GM12878 (cell line): ENCODE measurements around the gene UNC5CL. TPM values are rescaled to one million over a fixed set of nuclear protein-coding genes. Genes with fewer than 3 reads are reported as not detected.

ENCODE experiments used
- ATAC-seq: fragments of 200-7000 bp; cut with Tn5 transposase; 3 replicates; pipeline ENCODE4 v1.9.1; 2020; ENCODE audit warnings: mild to moderate bottlenecking, moderate library complexity
- BruUV-seq: library from RNA; stranded (reverse); fragments of 400-500 nt; replicated peaks from 2 replicates; lab custom pipeline; 2021; lab: Mats Ljungman, UMichigan
- CTCF ChIA-PET: fragments of 300-600 bp; sonication (Branson Sonifier 250); formaldehyde crosslinking; extraction: SDS; loops from one replicate; lab custom pipeline; 2021; ENCODE audit warnings: inconsistent platforms; lab: Yijun Ruan, JAX
- POLR2A ChIA-PET: fragments of 350-600 bp; formaldehyde crosslinking; extraction: SDS; loops from one replicate; lab custom pipeline; 2021; ENCODE audit warnings: inconsistent platforms; lab: Charles Lee
- RAD21 ChIA-PET: fragments of 300-600 bp; sonication (Branson Sonifier 250); formaldehyde crosslinking; loops from one replicate; lab custom pipeline; 2023; ENCODE audit warnings: antibody characterized with exemption; ENCODE audit not compliant: unreplicated experiment; lab: Charles Lee
- SMC1A ChIA-PET: fragments of 300-600 bp; sonication (Branson Sonifier 250); formaldehyde crosslinking; loops from one replicate; lab custom pipeline; 2023; ENCODE audit not compliant: unreplicated experiment, uncharacterized antibody; lab: Charles Lee
- DNase-seq: peaks from one replicate; pipeline ENCODE4 v3.0.0-alpha.2; 2011; ENCODE audit warnings: low read depth, low spot score
- FAIRE-seq: peaks from 3 replicates; lab custom pipeline; 2011; peaks lifted over from hg19 to GRCh38; lab: Jason Lieb, UNC
- H2AFZ ChIP-seq: 2 replicates; pipeline ENCODE4 v1.6.0; 2011; ENCODE audit warnings: low read depth, low read length, control low read depth; ENCODE audit not compliant: control insufficient read depth
- H3K27ac ChIP-seq: 2 replicates; pipeline ENCODE4 v1.5.1; 2011; ENCODE audit warnings: control low read depth; ENCODE audit not compliant: control insufficient read depth, insufficient read depth
- H3K27me3 ChIP-seq, 2 experiments: replicated peaks in 1 of 2; 2 replicates each; pipeline versions ENCODE4 v1.6.0 to v1.6.1; 2011; ENCODE audit warnings: low read length in 1 of 2; ENCODE audit not compliant: control insufficient read depth in 2 of 2, insufficient read depth in 2 of 2
- H3K36me3 ChIP-seq, 2 experiments: 2 replicates each; pipeline ENCODE4 v1.5.1; 2011; ENCODE audit warnings: low read length in 1 of 2; ENCODE audit not compliant: control insufficient read depth in 2 of 2, insufficient read depth in 2 of 2
- H3K4me1 ChIP-seq: 2 replicates; pipeline ENCODE4 v1.6.1; 2011; ENCODE audit warnings: mild to moderate bottlenecking, low read length, moderate library complexity, mixed read lengths; ENCODE audit not compliant: control insufficient read depth, insufficient read depth
- H3K4me2 ChIP-seq: 2 replicates; pipeline ENCODE4 v1.6.0; 2011; ENCODE audit warnings: control low read depth; ENCODE audit not compliant: control insufficient read depth, insufficient read depth
- H3K4me3 ChIP-seq: fragments of 200-600 bp; sonication (generic); 2 replicates; pipeline ENCODE4 v1.5.1; 2016
- H3K79me2 ChIP-seq: 2 replicates; pipeline ENCODE4 v1.6.0; 2011; ENCODE audit warnings: low read length; ENCODE audit not compliant: control insufficient read depth, insufficient read depth
- H3K9ac ChIP-seq: 2 replicates; pipeline ENCODE4 v1.8.0; 2011; ENCODE audit warnings: low read length, control low read depth, mixed read lengths; ENCODE audit not compliant: control insufficient read depth, insufficient read depth
- H3K9me3 ChIP-seq: replicated peaks from 3 replicates; pipeline ENCODE4 v1.5.1; 2011; ENCODE audit warnings: mild to moderate bottlenecking, low read length; ENCODE audit not compliant: control insufficient read depth, insufficient read depth
- H4K20me1 ChIP-seq: 2 replicates; pipeline ENCODE4 v1.6.0; 2011; ENCODE audit not compliant: control insufficient read depth, insufficient read depth
- BCLAF1 ChIP-seq: fragments of 450-650 bp; IDR thresholded peaks from 2 replicates; pipeline ENCODE4 v1.6.1; 2017; ENCODE audit warnings: antibody characterized with exemption, mild to moderate bottlenecking, moderate library complexity
- CREB1 ChIP-seq: IDR thresholded peaks from 2 replicates; pipeline ENCODE4 v1.6.1; 2012; ENCODE audit warnings: low read depth, mild to moderate bottlenecking, inconsistent platforms
- CUX1 ChIP-seq: IDR thresholded peaks from 2 replicates; pipeline ENCODE4 v1.6.1; 2012; ENCODE audit warnings: improper control_type of control experiment, low read depth, low read length; ENCODE audit not compliant: insufficient replicate concordance
- EED ChIP-seq: sonication (generic); IDR thresholded peaks from 2 replicates; pipeline ENCODE4 v1.6.1; 2016; ENCODE audit warnings: antibody characterized with exemption, low read depth
- FOXK2 ChIP-seq: fragments of 450-650 bp; IDR thresholded peaks from 2 replicates; pipeline ENCODE4 v1.6.1; 2017; ENCODE audit warnings: mild to moderate bottlenecking, moderate library complexity
- HDGF ChIP-seq: fragments of 450-650 bp; IDR thresholded peaks from 2 replicates; pipeline ENCODE4 v1.6.1; 2016; ENCODE audit warnings: antibody characterized with exemption
- JUND ChIP-seq: IDR thresholded peaks from 2 replicates; pipeline ENCODE4 v1.6.1; 2012; ENCODE audit warnings: low read depth, mild to moderate bottlenecking, low read length, improper control_type of control experiment, moderate library complexity
- MAX ChIP-seq: IDR thresholded peaks from 2 replicates; pipeline ENCODE4 v1.6.1; 2012; ENCODE audit warnings: low read depth, low read length, improper control_type of control experiment
- MEF2B ChIP-seq: fragments of 450-650 bp; IDR thresholded peaks from 2 replicates; pipeline ENCODE4 v1.6.1; 2018; ENCODE audit warnings: mild to moderate bottlenecking, moderate library complexity; ENCODE audit not compliant: partially characterized antibody, poor library complexity, severe bottlenecking
- MYC ChIP-seq: IDR thresholded peaks from 2 replicates; pipeline ENCODE4 v1.6.1; 2011; ENCODE audit warnings: mild to moderate bottlenecking, low read length, moderate library complexity, inconsistent platforms; ENCODE audit not compliant: insufficient read depth, insufficient replicate concordance, insufficient read length, severe bottlenecking
- POLR2A ChIP-seq: IDR thresholded peaks from 2 replicates; pipeline ENCODE4 v1.6.1; 2011; ENCODE audit warnings: low read depth, mild to moderate bottlenecking, low read length
- SMARCA5 ChIP-seq: fragments of 450-650 bp; IDR thresholded peaks from 2 replicates; pipeline ENCODE4 v1.6.1; 2017; ENCODE audit warnings: mild to moderate bottlenecking
- STAT3 ChIP-seq: IDR thresholded peaks from 2 replicates; pipeline ENCODE4 v1.6.1; 2011; ENCODE audit warnings: low read depth, low read length, improper control_type of control experiment
- TAF1 ChIP-seq: IDR thresholded peaks from 2 replicates; pipeline ENCODE4 v1.6.1; 2011; ENCODE audit warnings: mild to moderate bottlenecking, low read depth, low read length, borderline replicate concordance
- WGBS: methylation state at CpG from one replicate; pipeline ENCODE4 v1.1.6; 2016; ENCODE audit warnings: low lambda C conversion rate; ENCODE audit not compliant: insufficient replicate concordance, insufficient coverage; ENCODE audit errors: missing lambda C conversion rate; 5-methylcytosine and 5-hydroxymethylcytosine counted together
- in situ Hi-C: fragments of 300-500 bp; cut with MboI; formaldehyde crosslinking; loops from 9 replicates; pipeline ENCODE4 v1.14.3; 2018; ENCODE audit warnings: mixed read lengths
- intact Hi-C: fragments of 100-400 bp; cut with micrococcal nuclease; formaldehyde crosslinking; loops from one replicate; pipeline ENCODE4 v1.14.2; 2022; ENCODE audit not compliant: unreplicated experiment
- polyA plus RNA-seq, 11 experiments: library from polyadenylated mRNA; depleted of rRNA in 4 of 11; unstranded in 6 of 11; stranded (reverse) in 5 of 11; fragments of >200 nt; fragmentation: Nextera tagmentation in 4 of 11; fragmentation: Illumina TruSeq in 1 of 11; extraction: Ambion mirVana in 4 of 11; extraction: Trizol in 1 of 11; gene quantifications; 1 replicate in 1 of 11; 2 replicates in 10 of 11; pipeline versions ENCODE4 v1.2.1 to v1.2.3, GENCODE V29; 2011 to 2016; ENCODE audit warnings: inconsistent platforms in 2 of 11, missing spikeins in 2 of 11, low read depth in 1 of 11
- total RNA-seq, 4 experiments: library from RNA; depleted of rRNA in 3 of 4; stranded (reverse); fragments of >200 nt in 3 of 4; fragmentation: Illumina TruSeq in 1 of 4; extraction: Trizol in 1 of 4; gene quantifications; 2 replicates each; pipeline versions ENCODE4 v1.2.1 to v1.2.3, GENCODE V29; 2013 to 2021

UNC5CL gene
- total and polyA plus RNA-seq, 10 of the 15 experiments (the other 5 are each of a cell fraction or from before 2014, with no cell fraction given) = 0.11 to 1.2 (median 0.46) TPM; not detected in 1

GRCh38 chr6:41049955-41050354 is 10.9 kb upstream of the UNC5CL start:
- Histone ChIP-seq H3K4me2 (no peak overlapping the region), H3K79me2 (no peaks in the 10 kb centered on the region), H3K27ac (no peak overlapping the region), H2AFZ (no peak overlapping the region), H3K27me3 (no peaks in the 10 kb centered on the region), H3K36me3 (no peaks in the 10 kb centered on the region; a peak in 1 of 4 replicates), H3K4me3 (no peak overlapping the region), H3K9ac (no peak overlapping the region), H4K20me1 (no peaks in the 10 kb centered on the region), H3K9me3 (no peaks in the 10 kb centered on the region), H3K4me1 (no peaks in the 10 kb centered on the region)
- intact Hi-C loops (no loop called here), in situ Hi-C loops (no loop called here)
- ChIA-PET CTCF (interaction anchor here (1.7 to 2.2 kb wide), 2 partner anchors 10 to 21 kb away, joined by 3 to 7 read pairs; no protein-coding TSS in a partner anchor), SMC1A (interaction anchor here (1.1 kb wide), 1 partner anchor 9 kb away, joined by 3 read pairs; no protein-coding TSS in a partner anchor), POLR2A (no interaction called here), RAD21 (no interaction called here)
- no peak for FAIRE-seq
- ATAC-seq = no peak
- no peak for DNase-seq
- BruUV-seq = no TSS peak
- WGBS = 87% methylated on average over 7 of the region's 7 CpGs
- no peak for TF ChIP-seq FOXK2
- no peak for TF ChIP-seq MYC
- no peak for TF ChIP-seq EED
- no peak for TF ChIP-seq CUX1
- TF ChIP-seq BCLAF1 = no peak
- no peak for TF ChIP-seq TAF1
- TF ChIP-seq POLR2A = no peak
- TF ChIP-seq MEF2B = no peak
- no peak for TF ChIP-seq SMARCA5
- no peak for TF ChIP-seq CREB1
- no peak for TF ChIP-seq JUND
- TF ChIP-seq STAT3 = no peak
- TF ChIP-seq MAX = no peak
- no peak for TF ChIP-seq HDGF
